HEK293 (cell line): ENCODE results near the gene IMMP2L.

Experiments used
- CTCF ChIA-PET: fragments of 350-600 bp; formaldehyde crosslinking; extraction: SDS; loops from one replicate; lab custom pipeline; 2021; ENCODE audit warnings: antibody characterized with exemption; lab: Yijun Ruan, JAX
- POLR2A ChIA-PET: fragments of 300-600 bp; formaldehyde crosslinking; extraction: SDS; loops from one replicate; lab custom pipeline; 2020; ENCODE audit warnings: antibody characterized with exemption, inconsistent platforms; lab: Yijun Ruan, JAX
- H3K27ac ChIP-seq: fragments of 200-500 bp; sonication (Bioruptor generic); 2 replicates; pipeline ENCODE4 v1.5.1; 2014; ENCODE audit warnings: low read depth, low read length, control low read depth, inconsistent platforms; ENCODE audit errors: extremely low read depth
- H3K36me3 ChIP-seq, 2 experiments: fragments of 200-500 bp in 1 of 2; sonication (Bioruptor generic) in 1 of 2; 1 replicate in 1 of 2; 2 replicates in 1 of 2; pipeline ENCODE4 v1.5.1; 2014 to 2017; ENCODE audit warnings: inconsistent platforms in 2 of 2, low read length in 2 of 2; ENCODE audit not compliant: control insufficient read depth in 2 of 2, insufficient read depth in 1 of 2
- H3K4me1 ChIP-seq: fragments of 200-500 bp; sonication (Bioruptor generic); 2 replicates; pipeline ENCODE4 v1.5.1; 2014; ENCODE audit warnings: mild to moderate bottlenecking, low read length, inconsistent platforms; ENCODE audit not compliant: control insufficient read depth, insufficient read depth
- H3K4me3 ChIP-seq: 2 replicates; pipeline ENCODE4 v1.5.1; 2011; ENCODE audit warnings: low read depth, mild to moderate bottlenecking, control low read depth, low read length, moderate library complexity
- H3K9me3 ChIP-seq: fragments of 200-500 bp; sonication (Bioruptor generic); 2 replicates; pipeline ENCODE4 v1.5.1; 2014; ENCODE audit warnings: low read depth, low read length, inconsistent platforms; ENCODE audit not compliant: control insufficient read depth, insufficient read depth
- MZF1 ChIP-seq: fragments of 450-650 bp; formaldehyde crosslinking; IDR thresholded peaks from 2 replicates; pipeline ENCODE4 v1.5.1; 2017; ENCODE audit warnings: missing biosample characterization, missing genetic modification characterization, borderline replicate concordance
- REPIN1 ChIP-seq: fragments of 450-650 bp; formaldehyde crosslinking; IDR thresholded peaks from 2 replicates; pipeline ENCODE4 v1.5.1; 2017; ENCODE audit warnings: missing biosample characterization, missing genetic modification characterization, low read depth
- SALL2 ChIP-seq: fragments of 450-650 bp; formaldehyde crosslinking; IDR thresholded peaks from 2 replicates; pipeline ENCODE4 v1.5.0; 2017; ENCODE audit warnings: missing biosample characterization, mild to moderate bottlenecking, missing genetic modification characterization, borderline replicate concordance
- SCRT2 ChIP-seq: fragments of 450-650 bp; formaldehyde crosslinking; IDR thresholded peaks from 2 replicates; pipeline ENCODE4 v1.5.1; 2016; ENCODE audit warnings: missing biosample characterization, missing genetic modification characterization
- YY1 ChIP-seq: fragments of 450-650 bp; formaldehyde crosslinking; IDR thresholded peaks from 2 replicates; pipeline ENCODE4 v1.5.1; 2018; ENCODE audit warnings: missing biosample characterization, missing genetic modification characterization
- ZBTB7A ChIP-seq: fragments of 450-650 bp; formaldehyde crosslinking; IDR thresholded peaks from 2 replicates; pipeline ENCODE4 v1.5.1; 2016; ENCODE audit warnings: low read depth, missing biosample characterization, missing genetic modification characterization
- ZIC2 ChIP-seq: fragments of 450-650 bp; formaldehyde crosslinking; IDR thresholded peaks from 2 replicates; pipeline ENCODE4 v1.5.1; 2016; ENCODE audit warnings: missing biosample characterization, missing genetic modification characterization
- ZNF174 ChIP-seq: fragments of 450-650 bp; formaldehyde crosslinking; IDR thresholded peaks from 2 replicates; pipeline ENCODE4 v1.5.0; 2017; ENCODE audit warnings: missing biosample characterization, mild to moderate bottlenecking, missing genetic modification characterization
- ZNF23 ChIP-seq: fragments of 450-650 bp; formaldehyde crosslinking; IDR thresholded peaks from 2 replicates; pipeline ENCODE4 v1.5.1; 2016; ENCODE audit warnings: missing biosample characterization, missing genetic modification characterization, borderline replicate concordance
- ZNF404 ChIP-seq: fragments of 450-650 bp; formaldehyde crosslinking; IDR thresholded peaks from 2 replicates; pipeline ENCODE4 v1.5.1; 2017; ENCODE audit warnings: missing biosample characterization, missing genetic modification characterization
- ZNF423 ChIP-seq: fragments of 450-650 bp; formaldehyde crosslinking; IDR thresholded peaks from 2 replicates; pipeline ENCODE4 v1.5.1; 2016; ENCODE audit warnings: missing biosample characterization, missing genetic modification characterization
- ZNF548 ChIP-seq: fragments of 450-650 bp; formaldehyde crosslinking; IDR thresholded peaks from 2 replicates; pipeline ENCODE4 v1.5.1; 2016; ENCODE audit warnings: missing biosample characterization, missing genetic modification characterization
- ZNF560 ChIP-seq: fragments of 450-650 bp; formaldehyde crosslinking; IDR thresholded peaks from 2 replicates; pipeline ENCODE4 v1.5.1; 2017; ENCODE audit warnings: missing biosample characterization, missing genetic modification characterization, borderline replicate concordance
- ZNF596 ChIP-seq: fragments of 450-650 bp; IDR thresholded peaks from 2 replicates; pipeline ENCODE4 v1.5.0; 2018; ENCODE audit warnings: missing biosample characterization, mild to moderate bottlenecking, missing genetic modification characterization, moderate library complexity
- ZNF768 ChIP-seq: fragments of 450-650 bp; formaldehyde crosslinking; IDR thresholded peaks from 2 replicates; pipeline ENCODE4 v1.5.1; 2018; ENCODE audit warnings: missing biosample characterization, mild to moderate bottlenecking, missing genetic modification characterization
- ZNF776 ChIP-seq: fragments of 450-650 bp; formaldehyde crosslinking; IDR thresholded peaks from 2 replicates; pipeline ENCODE4 v1.5.0; 2017; ENCODE audit warnings: missing biosample characterization, missing genetic modification characterization, borderline replicate concordance
- ZNF843 ChIP-seq: fragments of 450-650 bp; formaldehyde crosslinking; IDR thresholded peaks from 2 replicates; pipeline ENCODE4 v1.5.1; 2016; ENCODE audit warnings: missing biosample characterization, missing genetic modification characterization
- TF ChIP-seq, protein P1 (sequence below): fragments of 450-650 bp; formaldehyde crosslinking; IDR thresholded peaks from 2 replicates; pipeline ENCODE4 v1.5.1; 2016; ENCODE audit warnings: missing biosample characterization, missing genetic modification characterization
- TF ChIP-seq, protein P2 (sequence below): fragments of 450-650 bp; formaldehyde crosslinking; IDR thresholded peaks from 2 replicates; pipeline ENCODE4 v1.5.1; 2016; ENCODE audit warnings: missing biosample characterization, missing genetic modification characterization
- TF ChIP-seq, protein P3 (sequence below): fragments of 450-650 bp; formaldehyde crosslinking; IDR thresholded peaks from 2 replicates; pipeline ENCODE4 v1.5.1; 2016; ENCODE audit warnings: missing biosample characterization, missing genetic modification characterization
- TF ChIP-seq, protein P4 (sequence below): sonication (generic); formaldehyde crosslinking; IDR thresholded peaks from 2 replicates; pipeline ENCODE4 v1.8.1; 2022; ENCODE audit warnings: mild to moderate bottlenecking, moderate library complexity, missing genetic modification reagents

IMMP2L gene

DNA sequence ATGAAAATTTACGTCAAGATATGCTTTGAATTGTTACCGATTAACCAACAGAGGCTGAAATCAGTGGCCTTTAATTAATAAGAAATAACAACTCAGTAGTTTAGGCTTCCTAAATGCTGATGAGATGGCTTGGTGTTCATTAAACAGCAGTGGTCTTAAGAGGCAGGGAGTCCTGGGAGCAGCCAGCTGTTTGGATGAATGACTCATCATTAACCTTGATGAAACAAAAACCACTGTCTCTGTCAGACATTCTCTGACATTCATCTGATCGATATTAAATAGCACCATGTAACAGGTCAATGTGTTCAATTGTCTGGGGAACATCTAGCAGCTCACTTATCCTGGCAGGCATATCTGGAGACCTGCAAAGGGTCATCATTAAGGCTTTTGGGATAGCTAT, 705.6 kb downstream of the IMMP2L start:
- CTCF ChIA-PET: no interaction called here
- POLR2A ChIA-PET: no interaction called here
- no peak for TF ChIP-seq ZNF843 (tag by site-specific recombination)
- no peak for TF ChIP-seq ZNF423 (tag by site-specific recombination)
- TF ChIP-seq, protein P1, sequence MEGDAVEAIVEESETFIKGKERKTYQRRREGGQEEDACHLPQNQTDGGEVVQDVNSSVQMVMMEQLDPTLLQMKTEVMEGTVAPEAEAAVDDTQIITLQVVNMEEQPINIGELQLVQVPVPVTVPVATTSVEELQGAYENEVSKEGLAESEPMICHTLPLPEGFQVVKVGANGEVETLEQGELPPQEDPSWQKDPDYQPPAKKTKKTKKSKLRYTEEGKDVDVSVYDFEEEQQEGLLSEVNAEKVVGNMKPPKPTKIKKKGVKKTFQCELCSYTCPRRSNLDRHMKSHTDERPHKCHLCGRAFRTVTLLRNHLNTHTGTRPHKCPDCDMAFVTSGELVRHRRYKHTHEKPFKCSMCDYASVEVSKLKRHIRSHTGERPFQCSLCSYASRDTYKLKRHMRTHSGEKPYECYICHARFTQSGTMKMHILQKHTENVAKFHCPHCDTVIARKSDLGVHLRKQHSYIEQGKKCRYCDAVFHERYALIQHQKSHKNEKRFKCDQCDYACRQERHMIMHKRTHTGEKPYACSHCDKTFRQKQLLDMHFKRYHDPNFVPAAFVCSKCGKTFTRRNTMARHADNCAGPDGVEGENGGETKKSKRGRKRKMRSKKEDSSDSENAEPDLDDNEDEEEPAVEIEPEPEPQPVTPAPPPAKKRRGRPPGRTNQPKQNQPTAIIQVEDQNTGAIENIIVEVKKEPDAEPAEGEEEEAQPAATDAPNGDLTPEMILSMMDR (tag by site-specific recombination): no peak
- no peak for TF ChIP-seq ZNF548 (tag by site-specific recombination)
- TF ChIP-seq ZNF596: no peak
- no peak for TF ChIP-seq REPIN1 (tag by site-specific recombination)
- no peak for TF ChIP-seq ZBTB7A (tag by site-specific recombination)
- no peak for TF ChIP-seq ZNF23
- TF ChIP-seq ZNF560 (tag by site-specific recombination): no peak
- TF ChIP-seq, protein P2, sequence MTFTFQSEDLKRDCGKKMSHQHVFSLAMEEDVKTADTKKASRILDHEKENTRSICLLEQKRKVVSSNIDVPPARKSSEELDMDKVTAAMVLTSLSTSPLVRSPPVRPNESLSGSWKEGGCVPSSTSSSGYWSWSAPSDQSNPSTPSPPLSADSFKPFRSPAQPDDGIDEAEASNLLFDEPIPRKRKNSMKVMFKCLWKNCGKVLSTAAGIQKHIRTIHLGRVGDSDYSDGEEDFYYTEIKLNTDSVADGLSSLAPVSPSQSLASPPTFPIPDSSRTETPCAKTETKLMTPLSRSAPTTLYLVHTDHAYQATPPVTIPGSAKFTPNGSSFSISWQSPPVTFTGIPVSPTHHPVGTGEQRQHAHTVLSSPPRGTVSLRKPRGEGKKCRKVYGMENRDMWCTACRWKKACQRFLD (tag by site-specific recombination): no peak
- no peak for TF ChIP-seq ZNF776
- no peak for TF ChIP-seq ZNF768 (tag by site-specific recombination)
- TF ChIP-seq MZF1 (tag by site-specific recombination): no peak
- no peak for TF ChIP-seq ZIC2
- TF ChIP-seq ZNF174 (tag by site-specific recombination): no peak
- TF ChIP-seq ZNF404: no peak
- TF ChIP-seq SALL2 (tag by site-specific recombination): no peak
- TF ChIP-seq SCRT2 (tag by site-specific recombination): no peak
- TF ChIP-seq YY1 (tag by site-specific recombination): no peak
- TF ChIP-seq, protein P3, sequence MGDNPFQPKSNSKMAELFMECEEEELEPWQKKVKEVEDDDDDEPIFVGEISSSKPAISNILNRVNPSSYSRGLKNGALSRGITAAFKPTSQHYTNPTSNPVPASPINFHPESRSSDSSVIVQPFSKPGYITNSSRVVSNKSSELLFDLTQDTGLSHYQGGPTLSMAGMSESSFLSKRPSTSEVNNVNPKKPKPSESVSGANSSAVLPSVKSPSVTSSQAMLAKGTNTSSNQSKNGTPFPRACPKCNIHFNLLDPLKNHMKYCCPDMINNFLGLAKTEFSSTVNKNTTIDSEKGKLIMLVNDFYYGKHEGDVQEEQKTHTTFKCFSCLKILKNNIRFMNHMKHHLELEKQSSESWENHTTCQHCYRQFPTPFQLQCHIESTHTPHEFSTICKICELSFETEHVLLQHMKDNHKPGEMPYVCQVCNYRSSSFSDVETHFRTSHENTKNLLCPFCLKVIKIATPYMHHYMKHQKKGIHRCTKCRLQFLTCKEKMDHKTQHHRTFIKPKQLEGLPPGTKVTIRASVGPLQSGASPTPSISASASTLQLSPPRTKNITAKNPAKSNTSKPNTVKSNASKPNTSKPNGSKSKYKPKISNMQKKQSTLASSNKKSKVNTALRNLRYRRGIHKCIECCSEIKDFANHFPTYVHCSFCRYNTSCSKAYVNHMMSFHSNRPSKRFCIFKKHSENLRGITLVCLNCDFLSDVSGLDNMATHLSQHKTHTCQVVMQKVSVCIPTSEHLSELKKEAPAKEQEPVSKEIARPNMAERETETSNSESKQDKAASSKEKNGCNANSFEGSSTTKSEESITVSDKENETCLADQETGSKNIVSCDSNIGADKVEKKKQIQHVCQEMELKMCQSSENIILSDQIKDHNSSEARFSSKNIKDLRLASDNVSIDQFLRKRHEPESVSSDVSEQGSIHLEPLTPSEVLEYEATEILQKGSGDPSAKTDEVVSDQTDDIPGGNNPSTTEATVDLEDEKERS (tag by site-specific recombination): no peak
- TF ChIP-seq, all 188 proteins: peak for 0
- Histone ChIP-seq H3K4me1 (no peaks in the 10 kb centered on the region), H3K4me3 (no peak overlapping the region), H3K9me3 (no peaks in the 10 kb centered on the region), H3K27ac (no peak overlapping the region), H3K36me3 (no peaks in the 10 kb centered on the region)

DNA sequence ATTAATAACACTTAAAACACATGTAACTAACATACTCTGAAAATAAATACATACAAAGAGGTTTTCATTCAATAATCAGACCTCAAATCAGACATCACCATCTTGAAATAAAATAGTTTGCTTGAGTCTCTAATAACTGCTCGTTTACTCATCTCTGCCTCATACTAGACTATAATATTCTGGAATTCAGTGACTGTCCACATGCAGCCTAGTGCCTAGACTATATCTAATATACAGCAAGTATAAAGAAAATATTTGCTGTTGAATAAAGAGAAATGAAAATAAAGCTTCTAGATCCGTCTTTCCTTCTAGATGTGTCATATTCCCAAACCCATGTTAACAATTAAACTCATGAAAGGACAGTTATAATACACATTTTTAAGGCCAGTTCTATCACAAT, 707.6 kb downstream of the IMMP2L start:
- Histone ChIP-seq H3K4me1 (no peaks in the 10 kb centered on the region), H3K36me3 (no peaks in the 10 kb centered on the region), H3K4me3 (no peak overlapping the region)
- CTCF ChIA-PET: interaction anchor here (0.7 kb wide), 1 partner anchor 346 kb away, joined by 3 read pairs; no protein-coding TSS in a partner anchor
- no peak for TF ChIP-seq ZNF23
- TF ChIP-seq, protein P4, sequence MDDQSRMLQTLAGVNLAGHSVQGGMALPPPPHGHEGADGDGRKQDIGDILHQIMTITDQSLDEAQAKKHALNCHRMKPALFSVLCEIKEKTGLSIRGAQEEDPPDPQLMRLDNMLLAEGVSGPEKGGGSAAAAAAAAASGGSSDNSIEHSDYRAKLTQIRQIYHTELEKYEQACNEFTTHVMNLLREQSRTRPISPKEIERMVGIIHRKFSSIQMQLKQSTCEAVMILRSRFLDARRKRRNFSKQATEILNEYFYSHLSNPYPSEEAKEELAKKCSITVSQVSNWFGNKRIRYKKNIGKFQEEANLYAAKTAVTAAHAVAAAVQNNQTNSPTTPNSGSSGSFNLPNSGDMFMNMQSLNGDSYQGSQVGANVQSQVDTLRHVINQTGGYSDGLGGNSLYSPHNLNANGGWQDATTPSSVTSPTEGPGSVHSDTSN: no peak
- TF ChIP-seq, all 188 proteins: peak for 0
- H3K9me3 ChIP-seq: no peaks in the 10 kb centered on the region
- POLR2A ChIA-PET: no interaction called here
- no peak overlapping the region for H3K27ac ChIP-seq
